Cerebellar cortex (tissue), 1 donor: Measurements from ENCODE around the gene TRIP6.
A peak's percentile ranks its signal among the peaks of the same experiment; 100 is the strongest.

Source experiments
- DNase-seq: peaks from one replicate; pipeline ENCODE4 v3.0.0-alpha.2; 2015; ENCODE audit warnings: low spot score

Gene TRIP6

GRCh38 chr7:100874577-100875355, 7.6 kb downstream of the TRIP6 start, which contains the start of gene SRRT:
TSS of gene SRRT (plus strand) at chr7:100875103. CDS start at chr7:100875591, 488 bp downstream.
- DNase-seq: peak; percentile 98

GRCh38 chr7:100875356-100875751, 8.2 kb downstream of the TRIP6 start:
- DNase-seq: no peak

- DNase-seq: no peak
These were observed 10.8 kb downstream of the TRIP6 start for GRCh38 chr7:100878013-100878412.

- no peak for DNase-seq
These were observed 11.5 kb downstream of the TRIP6 start for GRCh38 chr7:100878685-100879084.

- no peak for DNase-seq
These were observed 12.6 kb downstream of the TRIP6 start for GRCh38 chr7:100879685-100880261.

- DNase-seq: no peak
These were observed 13.5 kb downstream of the TRIP6 start for GRCh38 chr7:100880645-100881044.

GRCh38 chr7:100881136-100881535, 13.9 kb downstream of the TRIP6 start:
- no peak for DNase-seq

GRCh38 chr7:100882201-100882600, 15.0 kb downstream of the TRIP6 start:
- no peak for DNase-seq

- DNase-seq: no peak
These were observed 15.8 kb downstream of the TRIP6 start for GRCh38 chr7:100882785-100883526.

GRCh38 chr7:100884736-100885439, 17.7 kb downstream of the TRIP6 start:
- DNase-seq: no peak

- DNase-seq: no peak
These were observed 18.4 kb downstream of the TRIP6 start for GRCh38 chr7:100885440-100886141.

GRCh38 chr7:100886142-100886935, 19.2 kb downstream of the TRIP6 start:
- DNase-seq: no peak

- no peak for DNase-seq
These were observed 19.8 kb downstream of the TRIP6 start for GRCh38 chr7:100886936-100887515.

- DNase-seq: no peak
These were observed 20.5 kb downstream of the TRIP6 start for GRCh38 chr7:100887516-100888290.

- no peak for DNase-seq
These were observed 21.3 kb downstream of the TRIP6 start for GRCh38 chr7:100888291-100888987.

- DNase-seq: no peak
These were observed 22.0 kb downstream of the TRIP6 start, which contains the start of gene UFSP1 for GRCh38 chr7:100888988-100889750. TSS of gene UFSP1 (minus strand) at chr7:100889715. CDS start at chr7:100889271, 444 bp downstream.

GRCh38 chr7:100890653-100891567, 23.7 kb downstream of the TRIP6 start:
- DNase-seq: no peak
